ENCODE results near the gene CASKIN1. TPM values are rescaled to one million over a fixed set of nuclear protein-coding genes. Genes with fewer than 3 reads are reported as not detected.
A peak's percentile ranks its signal among the peaks of the same experiment; 100 is the strongest.

The CASKIN1 gene
- total and polyA plus RNA-seq, 2 experiments from 2014 or later = 1.0 to 6.2 TPM

GRCh38 chr16:2171601-2172178, 24.7 kb downstream of the CASKIN1 start:
- TF ChIP-seq STAT1 (IDR thresholded peaks at IDR 0.05; ENCODE audit: unreplicated experiment) (no peak), REST (IDR thresholded peaks at IDR 0.05; ENCODE audit: unreplicated experiment) (no peak), NANOG (IDR thresholded peaks at IDR 0.05; ENCODE audit: borderline replicate concordance) (no peak), EZH2 (IDR thresholded peaks at IDR 0.05; ENCODE audit: low read depth, unreplicated experiment) (no peak), ZNF331 (CRISPR knock-in tag; IDR thresholded peaks at IDR 0.05; ENCODE audit: low read depth) (no peak), ZNF114 (CRISPR knock-in tag; IDR thresholded peaks at IDR 0.05) (no peak), POLR2AphosphoS5 (IDR thresholded peaks at IDR 0.05; ENCODE audit: low read depth) (no peak), JUNB (IDR thresholded peaks at IDR 0.05; ENCODE audit: unreplicated experiment) (no peak), EZH2phosphoT487 (IDR thresholded peaks at IDR 0.05; ENCODE audit: unreplicated experiment) (no peak), CREB1 (CRISPR knock-in tag; IDR thresholded peaks at IDR 0.05; ENCODE audit: low read depth) (no peak)
- TF ChIP-seq, protein P1, sequence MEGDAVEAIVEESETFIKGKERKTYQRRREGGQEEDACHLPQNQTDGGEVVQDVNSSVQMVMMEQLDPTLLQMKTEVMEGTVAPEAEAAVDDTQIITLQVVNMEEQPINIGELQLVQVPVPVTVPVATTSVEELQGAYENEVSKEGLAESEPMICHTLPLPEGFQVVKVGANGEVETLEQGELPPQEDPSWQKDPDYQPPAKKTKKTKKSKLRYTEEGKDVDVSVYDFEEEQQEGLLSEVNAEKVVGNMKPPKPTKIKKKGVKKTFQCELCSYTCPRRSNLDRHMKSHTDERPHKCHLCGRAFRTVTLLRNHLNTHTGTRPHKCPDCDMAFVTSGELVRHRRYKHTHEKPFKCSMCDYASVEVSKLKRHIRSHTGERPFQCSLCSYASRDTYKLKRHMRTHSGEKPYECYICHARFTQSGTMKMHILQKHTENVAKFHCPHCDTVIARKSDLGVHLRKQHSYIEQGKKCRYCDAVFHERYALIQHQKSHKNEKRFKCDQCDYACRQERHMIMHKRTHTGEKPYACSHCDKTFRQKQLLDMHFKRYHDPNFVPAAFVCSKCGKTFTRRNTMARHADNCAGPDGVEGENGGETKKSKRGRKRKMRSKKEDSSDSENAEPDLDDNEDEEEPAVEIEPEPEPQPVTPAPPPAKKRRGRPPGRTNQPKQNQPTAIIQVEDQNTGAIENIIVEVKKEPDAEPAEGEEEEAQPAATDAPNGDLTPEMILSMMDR (conservative IDR thresholded peaks at IDR 0.05; ENCODE audit: low read depth in 2 of 2) = no peak
- TF ChIP-seq, protein P2, sequence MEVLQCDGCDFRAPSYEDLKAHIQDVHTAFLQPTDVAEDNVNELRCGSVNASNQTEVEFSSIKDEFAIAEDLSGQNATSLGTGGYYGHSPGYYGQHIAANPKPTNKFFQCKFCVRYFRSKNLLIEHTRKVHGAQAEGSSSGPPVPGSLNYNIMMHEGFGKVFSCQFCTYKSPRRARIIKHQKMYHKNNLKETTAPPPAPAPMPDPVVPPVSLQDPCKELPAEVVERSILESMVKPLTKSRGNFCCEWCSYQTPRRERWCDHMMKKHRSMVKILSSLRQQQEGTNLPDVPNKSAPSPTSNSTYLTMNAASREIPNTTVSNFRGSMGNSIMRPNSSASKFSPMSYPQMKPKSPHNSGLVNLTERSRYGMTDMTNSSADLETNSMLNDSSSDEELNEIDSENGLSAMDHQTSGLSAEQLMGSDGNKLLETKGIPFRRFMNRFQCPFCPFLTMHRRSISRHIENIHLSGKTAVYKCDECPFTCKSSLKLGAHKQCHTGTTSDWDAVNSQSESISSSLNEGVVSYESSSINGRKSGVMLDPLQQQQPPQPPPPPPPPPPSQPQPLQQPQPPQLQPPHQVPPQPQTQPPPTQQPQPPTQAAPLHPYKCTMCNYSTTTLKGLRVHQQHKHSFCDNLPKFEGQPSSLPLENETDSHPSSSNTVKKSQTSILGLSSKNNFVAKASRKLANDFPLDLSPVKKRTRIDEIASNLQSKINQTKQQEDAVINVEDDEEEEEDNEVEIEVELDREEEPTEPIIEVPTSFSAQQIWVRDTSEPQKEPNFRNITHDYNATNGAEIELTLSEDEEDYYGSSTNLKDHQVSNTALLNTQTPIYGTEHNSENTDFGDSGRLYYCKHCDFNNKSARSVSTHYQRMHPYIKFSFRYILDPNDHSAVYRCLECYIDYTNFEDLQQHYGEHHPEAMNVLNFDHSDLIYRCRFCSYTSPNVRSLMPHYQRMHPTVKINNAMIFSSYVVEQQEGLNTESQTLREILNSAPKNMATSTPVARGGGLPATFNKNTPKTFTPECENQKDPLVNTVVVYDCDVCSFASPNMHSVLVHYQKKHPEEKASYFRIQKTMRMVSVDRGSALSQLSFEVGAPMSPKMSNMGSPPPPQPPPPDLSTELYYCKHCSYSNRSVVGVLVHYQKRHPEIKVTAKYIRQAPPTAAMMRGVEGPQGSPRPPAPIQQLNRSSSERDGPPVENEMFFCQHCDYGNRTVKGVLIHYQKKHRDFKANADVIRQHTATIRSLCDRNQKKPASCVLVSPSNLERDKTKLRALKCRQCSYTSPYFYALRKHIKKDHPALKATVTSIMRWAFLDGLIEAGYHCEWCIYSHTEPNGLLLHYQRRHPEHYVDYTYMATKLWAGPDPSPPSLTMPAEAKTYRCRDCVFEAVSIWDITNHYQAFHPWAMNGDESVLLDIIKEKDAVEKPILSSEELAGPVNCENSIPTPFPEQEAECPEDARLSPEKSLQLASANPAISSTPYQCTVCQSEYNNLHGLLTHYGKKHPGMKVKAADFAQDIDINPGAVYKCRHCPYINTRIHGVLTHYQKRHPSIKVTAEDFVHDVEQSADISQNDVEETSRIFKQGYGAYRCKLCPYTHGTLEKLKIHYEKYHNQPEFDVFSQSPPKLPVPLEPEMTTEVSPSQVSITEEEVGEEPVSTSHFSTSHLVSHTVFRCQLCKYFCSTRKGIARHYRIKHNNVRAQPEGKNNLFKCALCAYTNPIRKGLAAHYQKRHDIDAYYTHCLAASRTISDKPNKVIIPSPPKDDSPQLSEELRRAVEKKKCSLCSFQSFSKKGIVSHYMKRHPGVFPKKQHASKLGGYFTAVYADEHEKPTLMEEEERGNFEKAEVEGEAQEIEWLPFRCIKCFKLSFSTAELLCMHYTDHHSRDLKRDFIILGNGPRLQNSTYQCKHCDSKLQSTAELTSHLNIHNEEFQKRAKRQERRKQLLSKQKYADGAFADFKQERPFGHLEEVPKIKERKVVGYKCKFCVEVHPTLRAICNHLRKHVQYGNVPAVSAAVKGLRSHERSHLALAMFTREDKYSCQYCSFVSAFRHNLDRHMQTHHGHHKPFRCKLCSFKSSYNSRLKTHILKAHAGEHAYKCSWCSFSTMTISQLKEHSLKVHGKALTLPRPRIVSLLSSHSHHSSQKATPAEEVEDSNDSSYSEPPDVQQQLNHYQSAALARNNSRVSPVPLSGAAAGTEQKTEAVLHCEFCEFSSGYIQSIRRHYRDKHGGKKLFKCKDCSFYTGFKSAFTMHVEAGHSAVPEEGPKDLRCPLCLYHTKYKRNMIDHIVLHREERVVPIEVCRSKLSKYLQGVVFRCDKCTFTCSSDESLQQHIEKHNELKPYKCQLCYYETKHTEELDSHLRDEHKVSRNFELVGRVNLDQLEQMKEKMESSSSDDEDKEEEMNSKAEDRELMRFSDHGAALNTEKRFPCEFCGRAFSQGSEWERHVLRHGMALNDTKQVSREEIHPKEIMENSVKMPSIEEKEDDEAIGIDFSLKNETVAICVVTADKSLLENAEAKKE (CRISPR knock-in tag; IDR thresholded peaks at IDR 0.05) = no peak
- TF ChIP-seq, protein P3, sequence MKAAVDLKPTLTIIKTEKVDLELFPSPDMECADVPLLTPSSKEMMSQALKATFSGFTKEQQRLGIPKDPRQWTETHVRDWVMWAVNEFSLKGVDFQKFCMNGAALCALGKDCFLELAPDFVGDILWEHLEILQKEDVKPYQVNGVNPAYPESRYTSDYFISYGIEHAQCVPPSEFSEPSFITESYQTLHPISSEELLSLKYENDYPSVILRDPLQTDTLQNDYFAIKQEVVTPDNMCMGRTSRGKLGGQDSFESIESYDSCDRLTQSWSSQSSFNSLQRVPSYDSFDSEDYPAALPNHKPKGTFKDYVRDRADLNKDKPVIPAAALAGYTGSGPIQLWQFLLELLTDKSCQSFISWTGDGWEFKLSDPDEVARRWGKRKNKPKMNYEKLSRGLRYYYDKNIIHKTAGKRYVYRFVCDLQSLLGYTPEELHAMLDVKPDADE (IDR thresholded peaks at IDR 0.05) = no peak
- H3K36me3 ChIP-seq (ENCODE audit: insufficient read depth) = no peaks in the 10 kb centered on the region; the same call in 1 of the 2 replicates
- ATAC-seq = no peak

More at GRCh38 chr16:2171601-2172178, 24.7 kb downstream of the CASKIN1 start:
- Mint-ChIP-seq H3K4me3 (no peak overlapping the region), H3K27me3 (ENCODE audit: insufficient read depth, low read depth, poor library complexity) (peaks cover 9% of the 10 kb centered on the region), H3K4me1 (peaks cover 2% of the 10 kb centered on the region; the same call in 2 of the 3 replicates), H3K9me3 (no peaks in the 10 kb centered on the region), H3K36me3 (ENCODE audit: low read depth) (peaks cover 34% of the 10 kb centered on the region), H3K27ac (peak overlapping the region; percentile 36; the same call in 1 of the 2 replicates)
- Histone ChIP-seq H4K20me1 (replicated peaks; ENCODE audit: insufficient read depth) (no peaks in the 10 kb centered on the region; the same call in 1 of the 2 replicates), H3K27me3 (ENCODE audit: insufficient read depth) (no peaks in the 10 kb centered on the region), H3K79me2 (replicated peaks; ENCODE audit: insufficient read depth) (no peaks in the 10 kb centered on the region; the same call in none of the 2 replicates), H3K4me3 (no peak overlapping the region), H3K4me1 (ENCODE audit: insufficient read depth) (no peaks in the 10 kb centered on the region), H2AFZ (no peak overlapping the region), H3K4me2 (no peak overlapping the region), H3K9me2 (ENCODE audit: insufficient read depth) (no peaks in the 10 kb centered on the region), H3K27ac (ENCODE audit: low read depth) (no peak overlapping the region), H3F3A (replicated peaks; ENCODE audit: low read depth) (peaks cover 12% of the 10 kb centered on the region; the same call in 1 of the 2 replicates)
- no peak for DNase-seq (ENCODE audit: low spot score)

All from GM23338 (cell line).